Keratinocyte (primary cell): ENCODE results near the gene SLC25A47. TPM values are rescaled to one million over a fixed set of nuclear protein-coding genes. Genes with fewer than 3 reads are reported as not detected.

ENCODE experiments used
- DNase-seq: peaks from one replicate; pipeline ENCODE4 v3.0.0-alpha.2; 2011; ENCODE audit warnings: low read depth, missing footprints, low spot score
- FAIRE-seq: peaks from 2 replicates; lab custom pipeline; 2011; peaks lifted over from hg19 to GRCh38; lab: Jason Lieb, UNC
- H2AFZ ChIP-seq: 2 replicates; pipeline ENCODE4 v1.6.0; 2012; ENCODE audit warnings: low read length, control low read depth, inconsistent platforms; ENCODE audit not compliant: control insufficient read depth
- H3K27ac ChIP-seq: 2 replicates; pipeline ENCODE4 v1.5.1; 2011; ENCODE audit warnings: low read length; ENCODE audit not compliant: control insufficient read depth, insufficient read depth
- H3K27me3 ChIP-seq: 3 replicates; pipeline ENCODE4 v1.6.0; 2011; ENCODE audit warnings: low read length; ENCODE audit not compliant: control insufficient read depth, insufficient read depth; ENCODE audit errors: extremely low read depth
- H3K36me3 ChIP-seq, 2 experiments: 2 replicates in 1 of 2; 3 replicates in 1 of 2; pipeline ENCODE4 v1.5.1; 2011; ENCODE audit warnings: low read length in 2 of 2, mild to moderate bottlenecking in 1 of 2; ENCODE audit not compliant: control insufficient read depth in 2 of 2, insufficient read depth in 2 of 2; ENCODE audit errors: extremely low read depth in 1 of 2
- H3K4me1 ChIP-seq: 3 replicates; pipeline ENCODE4 v1.5.1; 2011; ENCODE audit warnings: low read length; ENCODE audit not compliant: control insufficient read depth, insufficient read depth; ENCODE audit errors: extremely low read depth
- H3K4me2 ChIP-seq: 3 replicates; pipeline ENCODE4 v1.6.0; 2011; ENCODE audit warnings: low read depth, low read length; ENCODE audit not compliant: control insufficient read depth, insufficient read depth; ENCODE audit errors: extremely low read depth
- H3K4me3 ChIP-seq, 3 experiments: fragments of 200-600 bp in 1 of 3; sonication (generic) in 1 of 3; 2 replicates in 2 of 3; 3 replicates in 1 of 3; pipeline ENCODE4 v1.5.1; 2011 to 2016; ENCODE audit warnings: low read length in 3 of 3, mild to moderate bottlenecking in 3 of 3, control low read depth in 2 of 3, inconsistent platforms in 1 of 3, low read depth in 1 of 3, mixed read lengths in 1 of 3, mixed run types in 1 of 3, moderate library complexity in 1 of 3; ENCODE audit not compliant: control insufficient read depth in 2 of 3, insufficient read depth in 2 of 3; ENCODE audit errors: extremely low read depth in 1 of 3
- H3K79me2 ChIP-seq: 2 replicates; pipeline ENCODE4 v1.6.0; 2012; ENCODE audit warnings: low read length; ENCODE audit not compliant: control insufficient read depth, insufficient read depth
- H3K9ac ChIP-seq: 3 replicates; pipeline ENCODE4 v1.6.0; 2011; ENCODE audit warnings: low read length; ENCODE audit not compliant: control insufficient read depth, insufficient read depth; ENCODE audit errors: extremely low read depth
- H3K9me1 ChIP-seq: 3 replicates; pipeline ENCODE4 v1.6.0; 2011; ENCODE audit warnings: low read length; ENCODE audit not compliant: control insufficient read depth, insufficient read depth; ENCODE audit errors: extremely low read depth
- H3K9me3 ChIP-seq: 2 replicates; pipeline ENCODE4 v1.5.1; 2012; ENCODE audit warnings: low read depth, low read length; ENCODE audit not compliant: control insufficient read depth
- H4K20me1 ChIP-seq: 3 replicates; pipeline ENCODE4 v1.6.0; 2011; ENCODE audit warnings: low read length; ENCODE audit not compliant: control insufficient read depth, insufficient read depth; ENCODE audit errors: extremely low read depth
- EZH2 ChIP-seq: IDR thresholded peaks from one replicate; pipeline ENCODE4 v1.6.1; 2012; ENCODE audit warnings: inconsistent platforms, mild to moderate bottlenecking, low read length, moderate library complexity
- dilution Hi-C: fragments of 300-500 bp; cut with MboI; formaldehyde crosslinking; loops from one replicate; pipeline ENCODE4 v1.7.0; 2020; ENCODE audit warnings: low sequenced_read_pairs; ENCODE audit not compliant: extremely low pct_ligation_motif_present
- polyA plus RNA-seq, 5 experiments: library from polyadenylated mRNA; depleted of rRNA in 3 of 5; stranded (reverse) in 3 of 5; stranded (forward) in 1 of 5; unstranded in 1 of 5; fragments of >200 nt; gene quantifications; 1 replicate in 1 of 5; 2 replicates in 3 of 5; 3 replicates in 1 of 5; pipeline versions ENCODE4 v1.2.1 to v1.2.3, GENCODE V29; 2011 to 2012; ENCODE audit warnings: missing spikeins in 2 of 5, low read depth in 1 of 5, low replicate concordance in 1 of 5
- small RNA-seq, 3 experiments: library from RNA; depleted of rRNA; stranded (forward); fragments of <200 nt; gene quantifications; one replicate each; pipeline ENCODE3, GENCODE V24; 2012; ENCODE audit warnings: low read depth in 3 of 3, low replicate concordance in 1 of 3; ENCODE audit not compliant: insufficient read length in 3 of 3
- TF ChIP-seq, protein P1 (sequence below), 3 experiments: IDR thresholded peaks in 1 of 3; conservative IDR thresholded peaks in 1 of 3; optimal IDR thresholded peaks in 1 of 3; 2 replicates in 2 of 3; 3 replicates in 1 of 3; pipeline versions ENCODE3 to v1.5.1; 2011; ENCODE audit warnings: low read length in 3 of 3, mild to moderate bottlenecking in 3 of 3, moderate library complexity in 2 of 3, control low read depth in 1 of 3, inconsistent platforms in 1 of 3; ENCODE audit not compliant: insufficient read depth in 2 of 3; ENCODE audit errors: extremely low read depth in 1 of 3

SLC25A47 gene
- polyA plus RNA-seq, 1 donor (not counting 4 experiments of a cell fraction or from before 2014, with no cell fraction given): not detected

DNA sequence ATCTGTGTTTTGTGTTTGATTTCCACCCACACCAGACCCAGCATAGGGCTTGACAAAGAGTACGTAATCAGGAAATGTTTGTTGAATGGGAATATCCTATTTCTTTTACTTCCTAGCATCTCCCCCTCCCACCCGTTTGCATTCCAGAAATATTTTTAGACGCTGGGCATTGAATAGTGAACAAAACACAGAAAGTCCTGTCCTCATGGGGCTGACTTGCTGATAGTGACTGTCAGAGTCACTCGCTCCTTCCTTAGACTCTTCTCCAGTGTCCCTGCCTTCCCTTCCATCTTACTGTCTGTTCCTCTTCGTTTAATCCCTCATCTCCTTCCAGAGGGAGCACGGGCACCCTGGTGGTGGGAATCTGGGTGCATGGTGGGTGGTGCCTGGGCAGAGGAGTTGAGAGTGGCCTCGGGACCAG, 53.6 kb downstream of the SLC25A47 start:
- no peak for DNase-seq

More for the DNA sequence above, 53.6 kb downstream of the SLC25A47 start:
- peak overlapping the region; percentile 63 to 88 (median 84) for H3K4me3 ChIP-seq
- dilution Hi-C loops: no loop called here
- H3K9me1 ChIP-seq: no peaks in the 10 kb centered on the region
- H3K27me3 ChIP-seq: no peaks in the 10 kb centered on the region
- peak overlapping the region; percentile 68 for H3K4me2 ChIP-seq
- no peaks in the 10 kb centered on the region for H3K9me3 ChIP-seq
- peaks cover 9% of the 10 kb centered on the region for H3K79me2 ChIP-seq
- no peak for FAIRE-seq
- H4K20me1 ChIP-seq: no peaks in the 10 kb centered on the region
- H3K4me1 ChIP-seq: peaks cover 21% of the 10 kb centered on the region
- peaks cover 0 to 14% of the 10 kb centered on the region in 2 experiments for H3K36me3 ChIP-seq
- H2AFZ ChIP-seq: peak overlapping the region; percentile 46
- H3K27ac ChIP-seq: peak overlapping the region; percentile 69
- peak overlapping the region; percentile 99 for H3K9ac ChIP-seq
- TF ChIP-seq, protein P1, sequence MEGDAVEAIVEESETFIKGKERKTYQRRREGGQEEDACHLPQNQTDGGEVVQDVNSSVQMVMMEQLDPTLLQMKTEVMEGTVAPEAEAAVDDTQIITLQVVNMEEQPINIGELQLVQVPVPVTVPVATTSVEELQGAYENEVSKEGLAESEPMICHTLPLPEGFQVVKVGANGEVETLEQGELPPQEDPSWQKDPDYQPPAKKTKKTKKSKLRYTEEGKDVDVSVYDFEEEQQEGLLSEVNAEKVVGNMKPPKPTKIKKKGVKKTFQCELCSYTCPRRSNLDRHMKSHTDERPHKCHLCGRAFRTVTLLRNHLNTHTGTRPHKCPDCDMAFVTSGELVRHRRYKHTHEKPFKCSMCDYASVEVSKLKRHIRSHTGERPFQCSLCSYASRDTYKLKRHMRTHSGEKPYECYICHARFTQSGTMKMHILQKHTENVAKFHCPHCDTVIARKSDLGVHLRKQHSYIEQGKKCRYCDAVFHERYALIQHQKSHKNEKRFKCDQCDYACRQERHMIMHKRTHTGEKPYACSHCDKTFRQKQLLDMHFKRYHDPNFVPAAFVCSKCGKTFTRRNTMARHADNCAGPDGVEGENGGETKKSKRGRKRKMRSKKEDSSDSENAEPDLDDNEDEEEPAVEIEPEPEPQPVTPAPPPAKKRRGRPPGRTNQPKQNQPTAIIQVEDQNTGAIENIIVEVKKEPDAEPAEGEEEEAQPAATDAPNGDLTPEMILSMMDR (optimal IDR thresholded peaks at IDR 0.05 in 1 of 3, IDR thresholded peaks at IDR 0.05 in 1 of 3, conservative IDR thresholded peaks at IDR 0.05 in 1 of 3; ENCODE audit: extremely low read depth in 1 of 3, insufficient read depth in 2 of 3, low read length in 3 of 3): peak in 2 of 3 experiments; percentile 15 to 43
- TF ChIP-seq EZH2: no peak

Small RNA genes lying within 50 kb of the gene (small RNA-seq; reads per million reads assigned to genes)
- gene AL157871.3: 0 reads per million in 3 experiments
- gene MIR345: 0.47 to 33.6 (median 32.0) reads per million in 3 experiments
- gene RN7SL523P: 0 reads per million in 3 experiments

Other genes starting within 250 kb of the SLC25A47 start
- 0.34 to 0.59 TPM (median 0.46 TPM) in 3 replicates for gene DEGS2, start 163.7 kb upstream of the SLC25A47 start, polyA plus RNA-seq
- gene YY1, start 84.2 kb upstream of the SLC25A47 start, polyA plus RNA-seq: 34.9 to 65.6 TPM (median 38.3 TPM) in 3 replicates
- 11.1 to 46.2 TPM (median 16.3 TPM) in 3 replicates for gene SLC25A29, start 16.9 kb upstream of the SLC25A47 start, polyA plus RNA-seq
- 5.4 to 6.5 TPM (median 5.8 TPM) in 3 replicates for gene WDR25, start 53.1 kb downstream of the SLC25A47 start, polyA plus RNA-seq